GM20431 (cell line): ENCODE results near the gene PTMS.

ENCODE experiments used
- in situ Hi-C: fragments of 300-500 bp; cut with MseI, MboI; formaldehyde crosslinking; loops from one replicate; pipeline ENCODE4 v1.15.0; 2020; ENCODE audit warnings: low sequenced_read_pairs; ENCODE audit not compliant: unreplicated experiment

PTMS gene

DNA sequence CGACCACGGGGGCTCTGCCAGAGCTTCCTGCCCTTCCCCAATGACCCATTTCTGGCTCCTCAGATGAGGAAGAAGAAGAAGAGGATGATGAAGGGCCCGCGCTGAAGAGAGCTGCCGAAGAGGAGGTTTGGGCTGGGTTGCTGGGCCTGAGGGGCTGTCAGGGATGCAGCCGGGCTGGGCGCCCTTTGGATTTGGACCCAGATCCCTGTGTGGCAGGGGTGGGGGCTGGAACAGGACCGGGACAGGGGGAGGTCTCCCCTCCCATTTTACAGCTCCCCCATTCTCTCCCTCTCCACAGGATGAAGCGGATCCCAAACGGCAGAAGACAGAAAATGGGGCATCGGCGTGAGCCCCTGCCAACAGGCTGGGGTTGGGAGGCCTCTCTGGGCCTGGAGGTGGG is 3.9 kb downstream of the PTMS start:
- in situ Hi-C loops: no loop called here

DNA sequence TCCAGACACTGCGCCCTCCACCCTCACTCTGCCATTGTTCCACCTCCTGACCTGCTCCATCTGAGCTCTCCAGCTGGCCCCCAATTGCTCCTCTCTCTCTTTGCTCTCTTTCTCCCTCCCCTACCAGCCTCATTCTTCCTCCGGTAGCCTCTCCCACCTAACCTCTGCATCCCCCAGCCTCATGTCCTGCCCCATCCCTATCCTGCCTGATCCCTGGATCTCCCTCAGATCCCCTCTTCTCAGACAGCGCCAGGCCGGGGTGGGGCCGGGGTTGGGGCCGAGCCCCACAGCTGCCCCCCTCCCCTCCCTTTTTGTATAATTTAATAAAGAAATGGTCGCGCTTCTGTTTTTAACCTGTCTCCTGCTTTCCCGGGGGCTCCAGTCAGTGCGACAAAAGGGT is 4.4 kb downstream of the PTMS start:
- in situ Hi-C loops: no loop called here

DNA sequence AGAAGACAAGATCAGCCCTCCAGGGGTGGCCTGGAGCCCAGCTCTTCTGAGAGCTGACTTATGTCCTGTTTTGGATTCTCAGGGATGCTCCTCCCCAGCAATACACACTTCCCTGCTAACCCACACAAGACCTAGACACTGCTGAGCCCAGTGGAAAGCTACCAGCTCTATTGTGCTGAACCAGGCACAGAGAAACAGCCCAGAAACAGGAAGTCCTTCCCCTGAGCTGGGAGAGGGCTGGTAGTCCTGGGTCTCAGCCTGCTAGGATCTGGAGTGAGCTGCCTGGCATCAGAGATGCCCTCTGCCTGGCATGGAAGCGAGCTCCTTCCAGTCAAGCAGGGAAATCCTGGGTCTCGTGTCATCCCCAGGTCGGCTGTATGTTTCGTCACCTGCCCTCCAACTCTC is 4.9 kb downstream of the PTMS start:
- in situ Hi-C loops: no loop called here

DNA sequence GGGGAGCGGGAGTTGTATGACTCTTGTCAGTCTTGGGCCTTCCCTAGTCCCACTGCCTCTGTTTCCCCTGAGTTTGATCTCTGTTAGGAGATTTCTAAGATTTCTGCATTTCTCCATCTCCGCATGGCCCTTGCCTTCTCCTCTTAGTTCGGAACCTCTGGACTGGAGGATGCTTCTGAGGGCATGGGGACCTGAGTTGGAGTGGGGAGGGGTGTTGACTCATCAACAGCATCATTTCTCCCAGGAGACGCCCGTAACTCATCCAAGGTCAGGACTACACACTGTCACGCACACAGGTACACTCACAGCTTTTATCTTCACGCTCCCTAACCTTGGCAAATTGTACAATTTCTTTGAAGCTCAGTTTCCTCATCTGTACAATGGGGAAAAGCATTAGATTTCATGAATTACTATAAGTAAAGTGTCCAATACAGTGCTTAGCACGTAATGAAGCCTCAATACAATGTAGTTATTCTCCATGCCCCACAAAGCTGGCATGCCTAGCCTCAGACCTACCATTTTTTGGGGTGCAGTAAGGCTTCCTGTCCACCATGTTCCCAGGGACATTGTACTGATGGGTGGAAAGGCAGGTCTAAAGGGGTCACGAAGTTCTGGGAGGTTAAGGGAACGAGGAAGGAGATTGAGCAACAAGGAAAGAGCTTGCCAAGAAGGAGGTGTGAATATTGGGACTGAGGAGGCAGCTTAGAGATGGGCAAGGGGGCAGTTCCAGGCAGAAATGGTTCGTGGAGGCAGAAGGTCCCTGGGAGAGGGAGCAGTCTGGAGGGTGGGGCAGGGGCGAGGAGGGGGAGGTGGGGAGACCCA is 5.6 kb downstream of the PTMS start:
- in situ Hi-C loops: no loop called here

DNA sequence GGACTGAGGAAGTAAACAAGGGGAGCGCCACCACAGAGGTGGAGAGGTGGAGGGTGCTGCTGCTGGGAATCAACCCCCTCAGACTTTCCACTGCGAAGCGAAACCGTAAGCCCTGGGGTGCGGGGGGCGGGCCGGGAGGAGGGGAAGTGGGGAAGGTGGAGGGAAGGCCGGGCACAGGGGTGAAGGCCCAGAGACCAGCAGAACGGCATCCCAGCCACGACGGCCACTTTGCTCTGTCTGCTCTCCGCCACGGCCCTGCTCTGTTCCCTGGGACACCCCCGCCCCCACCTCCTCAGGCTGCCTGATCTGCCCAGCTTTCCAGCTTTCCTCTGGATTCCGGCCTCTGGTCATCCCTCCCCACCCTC is 6.2 kb downstream of the PTMS start, which contains the start of gene LAG3:
Gene LAG3 (plus strand): TSS at position 190 of the 365 bp plus-strand sequence. CDS start 333 bp downstream, outside the sequence.
- in situ Hi-C loops: no loop called here

DNA sequence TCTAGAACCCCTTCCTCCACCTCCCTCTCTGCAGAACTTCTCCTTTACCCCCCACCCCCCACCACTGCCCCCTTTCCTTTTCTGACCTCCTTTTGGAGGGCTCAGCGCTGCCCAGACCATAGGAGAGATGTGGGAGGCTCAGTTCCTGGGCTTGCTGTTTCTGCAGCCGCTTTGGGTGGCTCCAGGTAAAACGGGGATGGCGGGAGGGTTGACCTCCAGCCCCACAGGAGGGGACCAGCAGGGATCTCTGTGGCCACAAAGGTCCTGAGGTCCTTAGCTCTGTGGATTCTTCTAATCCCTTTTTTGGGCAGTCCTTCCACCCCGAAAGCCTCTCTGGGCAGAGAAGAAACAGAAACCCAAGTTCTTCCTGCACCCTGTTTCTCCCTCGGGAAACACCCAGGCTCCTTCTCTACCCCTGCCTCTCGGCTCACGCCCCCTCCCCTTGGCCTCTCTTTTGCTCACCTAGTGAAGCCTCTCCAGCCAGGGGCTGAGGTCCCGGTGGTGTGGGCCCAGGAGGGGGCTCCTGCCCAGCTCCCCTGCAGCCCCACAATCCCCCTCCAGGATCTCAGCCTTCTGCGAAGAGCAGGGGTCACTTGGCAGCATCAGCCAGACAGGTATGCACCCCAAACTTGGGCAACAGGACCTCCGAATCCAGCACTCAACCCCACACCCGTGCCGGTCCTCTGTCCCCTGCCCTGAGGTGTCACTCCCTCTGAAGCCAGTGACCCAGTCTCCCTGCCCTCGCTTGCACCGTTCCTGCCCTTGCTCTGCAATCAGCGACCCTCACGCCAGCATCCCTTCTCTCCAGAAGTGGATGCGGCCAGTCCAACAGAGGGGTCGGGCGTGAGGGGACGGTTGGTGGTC is 6.8 kb downstream of the PTMS start:
- in situ Hi-C loops: no loop called here

DNA sequence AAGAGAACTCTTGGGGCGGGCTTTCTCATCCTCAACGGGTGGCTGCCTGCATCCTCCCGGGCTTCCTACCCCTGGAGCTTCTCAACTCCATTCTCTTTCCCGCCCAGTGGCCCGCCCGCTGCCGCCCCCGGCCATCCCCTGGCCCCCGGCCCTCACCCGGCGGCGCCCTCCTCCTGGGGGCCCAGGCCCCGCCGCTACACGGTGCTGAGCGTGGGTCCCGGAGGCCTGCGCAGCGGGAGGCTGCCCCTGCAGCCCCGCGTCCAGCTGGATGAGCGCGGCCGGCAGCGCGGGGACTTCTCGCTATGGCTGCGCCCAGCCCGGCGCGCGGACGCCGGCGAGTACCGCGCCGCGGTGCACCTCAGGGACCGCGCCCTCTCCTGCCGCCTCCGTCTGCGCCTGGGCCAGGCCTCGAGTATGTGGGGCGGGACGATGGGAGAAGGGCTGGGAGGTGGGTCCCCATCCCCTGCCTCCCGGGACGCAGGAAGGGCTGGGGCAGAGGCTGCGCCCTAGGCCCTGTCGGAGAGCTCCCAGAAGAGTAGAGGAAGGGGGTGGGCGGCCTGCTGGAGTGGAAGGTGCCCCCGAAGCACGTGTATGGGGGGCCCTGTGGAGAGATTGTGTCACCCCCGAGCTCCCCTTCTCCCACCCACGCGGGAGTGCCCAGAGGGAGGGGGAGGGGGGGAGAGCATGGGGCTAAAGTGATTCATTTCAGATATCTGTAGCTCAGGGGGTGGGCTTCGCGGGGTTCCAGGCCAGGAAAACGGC is 7.6 kb downstream of the PTMS start:
- in situ Hi-C loops: no loop called here

DNA sequence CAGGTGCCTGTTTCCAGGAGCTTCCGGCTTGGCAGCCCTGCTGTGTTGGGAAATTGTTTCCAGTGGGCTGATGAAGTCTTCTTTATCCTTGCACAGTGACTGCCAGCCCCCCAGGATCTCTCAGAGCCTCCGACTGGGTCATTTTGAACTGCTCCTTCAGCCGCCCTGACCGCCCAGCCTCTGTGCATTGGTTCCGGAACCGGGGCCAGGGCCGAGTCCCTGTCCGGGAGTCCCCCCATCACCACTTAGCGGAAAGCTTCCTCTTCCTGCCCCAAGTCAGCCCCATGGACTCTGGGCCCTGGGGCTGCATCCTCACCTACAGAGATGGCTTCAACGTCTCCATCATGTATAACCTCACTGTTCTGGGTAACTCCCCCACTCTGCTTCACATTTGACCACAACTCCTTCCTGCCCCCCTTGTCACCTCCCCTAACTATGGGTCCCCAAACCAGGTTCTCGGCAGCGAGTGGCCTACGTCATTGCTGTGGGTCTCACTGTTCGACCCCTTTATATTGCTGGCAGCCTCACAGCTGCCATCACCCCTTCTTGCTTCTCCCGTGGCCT is 8.4 kb downstream of the PTMS start:
- in situ Hi-C loops: no loop called here

DNA sequence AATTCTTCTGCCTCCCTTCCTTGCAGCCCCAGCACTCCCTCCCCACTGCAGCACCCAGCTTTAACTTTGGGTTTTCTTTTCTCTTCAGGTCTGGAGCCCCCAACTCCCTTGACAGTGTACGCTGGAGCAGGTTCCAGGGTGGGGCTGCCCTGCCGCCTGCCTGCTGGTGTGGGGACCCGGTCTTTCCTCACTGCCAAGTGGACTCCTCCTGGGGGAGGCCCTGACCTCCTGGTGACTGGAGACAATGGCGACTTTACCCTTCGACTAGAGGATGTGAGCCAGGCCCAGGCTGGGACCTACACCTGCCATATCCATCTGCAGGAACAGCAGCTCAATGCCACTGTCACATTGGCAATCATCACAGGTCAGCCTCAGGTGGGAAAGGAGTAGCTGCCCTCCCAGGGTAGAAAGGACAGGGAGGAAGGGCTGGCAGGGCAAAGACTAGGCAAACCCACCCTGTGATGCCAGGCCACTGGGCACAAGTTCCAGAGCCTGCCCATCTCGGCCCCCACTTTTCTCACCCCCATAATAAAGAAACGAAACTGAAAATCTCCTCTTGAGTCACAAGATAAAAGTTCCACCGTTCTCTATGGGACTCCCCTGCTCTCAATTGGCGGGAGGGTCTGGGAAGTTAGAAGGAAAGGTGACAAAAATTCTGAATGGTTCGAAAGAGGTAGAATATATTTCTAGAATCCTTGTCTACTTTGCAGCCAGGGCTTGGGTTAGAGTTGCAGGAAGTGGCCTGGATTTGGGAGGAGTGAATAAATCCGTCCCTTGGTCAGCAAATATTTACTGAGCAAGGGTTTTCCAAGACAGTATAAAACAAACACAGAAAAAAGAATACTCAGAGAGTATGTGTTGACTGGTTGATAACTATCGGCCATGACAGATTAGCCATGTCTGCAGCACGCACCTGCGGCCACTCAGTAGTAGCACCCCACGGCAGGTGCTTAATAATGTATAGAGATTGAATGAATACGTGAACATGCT is 9.3 kb downstream of the PTMS start:
- in situ Hi-C loops: no loop called here

DNA sequence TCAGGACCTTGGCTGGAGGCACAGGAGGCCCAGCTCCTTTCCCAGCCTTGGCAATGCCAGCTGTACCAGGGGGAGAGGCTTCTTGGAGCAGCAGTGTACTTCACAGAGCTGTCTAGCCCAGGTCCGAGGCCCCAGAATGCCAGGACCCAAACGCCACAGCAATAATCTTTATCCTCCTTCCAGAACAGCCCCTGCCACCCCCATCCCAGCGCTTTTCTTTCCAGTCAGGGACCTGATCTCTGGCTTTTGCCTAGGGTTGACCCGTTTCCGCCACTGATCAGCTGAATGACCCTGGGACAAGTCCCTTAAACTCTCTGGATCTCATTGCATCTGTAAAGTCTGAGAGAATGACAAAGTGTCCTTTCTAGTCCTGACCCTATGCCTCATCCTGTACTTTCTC is 11.2 kb downstream of the PTMS start:
- in situ Hi-C loops: no loop called here

DNA sequence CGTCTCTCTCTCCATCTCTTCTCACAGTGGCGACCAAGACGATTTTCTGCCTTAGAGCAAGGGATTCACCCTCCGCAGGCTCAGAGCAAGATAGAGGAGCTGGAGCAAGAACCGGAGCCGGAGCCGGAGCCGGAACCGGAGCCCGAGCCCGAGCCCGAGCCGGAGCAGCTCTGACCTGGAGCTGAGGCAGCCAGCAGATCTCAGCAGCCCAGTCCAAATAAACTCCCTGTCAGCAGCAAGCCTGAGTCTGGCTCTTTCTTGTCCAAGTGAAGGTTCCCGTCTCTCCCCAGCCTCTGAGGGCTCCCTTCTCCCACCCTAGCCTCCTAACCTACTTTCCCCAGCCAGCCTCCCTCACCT is 12.0 kb downstream of the PTMS start:
- in situ Hi-C loops: no loop called here

DNA sequence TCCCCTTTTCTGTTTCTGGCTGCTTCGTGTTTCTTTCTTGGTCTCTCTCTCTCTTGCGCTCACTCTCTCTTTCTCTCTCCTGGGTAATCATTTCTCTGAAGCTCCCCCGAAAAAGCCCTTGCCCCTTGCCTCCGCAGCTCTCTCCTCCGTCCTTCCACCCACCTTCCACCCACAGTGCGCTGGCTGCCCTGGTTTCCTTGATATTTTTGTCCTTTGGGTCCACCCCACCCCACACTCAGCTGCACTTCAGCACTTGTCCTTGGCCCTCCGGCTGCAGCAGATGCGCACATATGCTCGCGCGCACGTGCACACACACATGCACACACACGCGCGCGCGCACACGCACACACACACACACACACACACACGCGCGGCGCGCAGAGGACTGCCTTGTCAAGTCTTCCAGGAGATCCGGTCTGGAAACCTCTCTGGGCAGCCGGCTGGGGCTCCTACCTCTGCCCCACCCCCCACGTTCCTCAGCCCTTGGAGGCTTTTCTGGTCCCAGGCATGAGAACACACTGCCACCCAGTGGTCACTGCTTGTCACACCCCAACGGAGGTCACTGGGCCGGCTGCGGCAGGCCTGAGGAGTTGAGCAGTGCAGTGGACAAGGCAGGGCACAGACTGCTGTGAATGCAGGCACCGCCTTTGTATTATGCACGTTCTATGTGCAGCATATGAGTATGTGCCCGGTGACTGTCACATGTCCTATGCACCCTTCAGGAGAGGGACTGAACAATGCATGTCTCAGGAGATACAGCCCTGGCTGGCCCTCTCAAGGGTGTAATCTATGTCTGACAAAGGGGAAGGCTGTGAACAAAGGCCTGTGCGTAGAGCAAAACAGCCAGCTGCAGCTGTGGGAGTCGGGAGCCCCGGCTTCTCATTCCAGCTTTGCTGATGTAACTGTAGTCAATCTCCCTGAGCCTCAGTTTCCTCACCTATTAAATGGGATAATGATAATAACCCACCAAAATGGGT is 12.7 kb downstream of the PTMS start:
- in situ Hi-C loops: no loop called here

DNA sequence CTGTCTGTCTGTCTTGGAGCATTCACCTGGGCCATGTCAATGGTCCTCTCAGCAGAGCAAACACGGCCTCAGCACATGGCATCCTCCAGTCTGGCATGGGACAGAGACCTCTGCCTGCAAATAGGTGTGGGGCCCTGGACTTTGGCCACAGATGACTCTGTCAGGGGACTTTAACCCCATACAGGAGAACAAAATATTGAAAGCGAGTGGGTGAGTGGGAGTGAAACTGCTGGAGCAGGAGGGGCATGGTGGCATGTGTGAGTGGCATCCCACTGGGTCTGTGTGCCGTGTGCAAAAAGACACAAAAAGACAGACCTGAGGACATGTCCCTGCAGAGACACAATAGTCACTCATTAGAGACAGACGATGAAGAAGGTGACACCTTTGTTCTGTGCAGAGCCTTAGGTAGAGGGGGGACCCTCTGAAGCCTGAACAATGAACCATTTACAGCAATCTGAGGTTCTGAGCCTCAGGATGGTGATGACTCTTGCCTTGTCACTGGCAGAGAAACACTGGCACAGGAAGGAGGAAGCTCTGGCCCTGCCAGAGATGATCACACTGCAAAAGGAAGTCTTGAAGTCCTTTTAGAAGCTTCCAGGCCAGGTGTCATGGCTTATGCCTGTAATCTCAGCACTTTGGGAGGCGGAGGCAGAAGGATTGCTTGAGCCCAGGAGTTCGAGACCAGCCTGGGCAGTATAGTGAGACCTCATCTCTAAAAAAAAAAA is 13.7 kb downstream of the PTMS start:
- in situ Hi-C loops: no loop called here

DNA sequence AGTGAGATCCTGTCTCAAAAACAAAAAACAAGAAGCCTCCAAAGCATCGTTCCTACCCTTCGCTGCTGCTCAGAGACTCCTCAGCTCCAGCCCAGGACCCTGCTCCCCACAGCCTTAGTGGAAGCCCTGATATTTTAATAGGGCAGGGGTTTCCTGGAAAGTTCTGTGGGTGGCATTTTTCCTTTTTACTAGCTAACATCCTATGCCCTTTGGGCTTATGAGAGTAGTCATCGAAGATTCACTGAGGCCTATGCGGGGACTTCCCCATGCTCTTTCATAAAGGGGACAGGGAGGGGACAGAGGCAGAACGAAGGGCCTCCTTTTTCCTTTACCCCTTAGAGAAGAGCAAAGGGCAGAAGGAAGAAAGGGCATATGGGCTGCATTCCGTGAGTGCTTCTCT is 14.4 kb downstream of the PTMS start:
- in situ Hi-C loops: no loop called here

DNA sequence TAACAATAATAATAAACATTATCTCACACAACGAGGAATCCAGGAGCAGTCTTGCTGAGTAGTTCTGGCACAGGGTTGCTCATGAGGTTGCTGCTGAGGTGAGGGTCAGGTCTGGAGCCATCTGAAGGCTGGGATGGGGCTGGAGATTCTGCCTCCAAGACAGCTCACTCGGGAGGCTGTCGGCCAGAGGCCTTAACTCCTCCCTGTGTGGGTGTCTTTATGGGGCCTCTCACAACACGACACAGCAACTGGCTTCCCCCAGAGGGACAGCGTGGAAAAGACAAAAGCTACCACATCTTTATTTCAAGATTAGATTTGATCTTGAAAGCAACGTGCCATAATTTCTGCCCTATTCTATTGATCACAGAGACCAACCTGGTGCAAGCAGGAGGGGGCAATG is 16.0 kb downstream of the PTMS start:
- in situ Hi-C loops: no loop called here

DNA sequence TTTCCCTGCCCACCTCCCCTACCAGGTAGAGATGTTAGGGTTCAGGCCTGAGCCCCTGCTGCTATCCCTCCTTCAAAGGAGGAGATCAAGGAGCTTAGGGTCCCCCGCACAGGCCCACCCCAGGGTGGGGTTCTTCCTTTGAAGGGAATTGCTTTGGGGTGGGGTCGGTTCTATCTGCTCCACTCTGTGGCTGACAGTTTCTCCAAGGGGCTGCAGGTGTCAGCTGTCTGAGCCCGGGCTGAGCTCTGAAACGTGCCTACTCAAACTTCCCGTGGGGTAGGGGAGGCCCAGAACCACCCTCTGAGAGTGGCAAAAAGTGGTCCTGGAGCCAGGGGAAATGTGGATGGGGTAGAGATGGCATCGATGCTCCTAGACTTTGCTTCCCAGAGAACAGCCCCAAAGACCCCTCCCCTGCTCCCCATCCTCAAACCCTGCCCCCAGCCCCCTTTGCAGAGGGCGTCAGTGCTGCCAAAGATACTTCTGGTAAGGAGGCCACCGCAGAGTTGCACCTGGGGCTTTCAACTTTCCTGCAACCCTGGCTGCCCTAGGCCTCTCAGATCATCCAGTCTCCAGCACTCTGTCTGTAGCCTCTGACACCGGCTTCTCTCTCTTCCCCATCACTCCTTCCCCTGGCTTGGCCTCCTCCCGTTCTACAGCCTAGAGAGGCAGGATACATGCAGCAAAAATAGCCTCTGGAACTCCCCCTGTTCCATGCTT is 16.8 kb downstream of the PTMS start:
- in situ Hi-C loops: no loop called here

DNA sequence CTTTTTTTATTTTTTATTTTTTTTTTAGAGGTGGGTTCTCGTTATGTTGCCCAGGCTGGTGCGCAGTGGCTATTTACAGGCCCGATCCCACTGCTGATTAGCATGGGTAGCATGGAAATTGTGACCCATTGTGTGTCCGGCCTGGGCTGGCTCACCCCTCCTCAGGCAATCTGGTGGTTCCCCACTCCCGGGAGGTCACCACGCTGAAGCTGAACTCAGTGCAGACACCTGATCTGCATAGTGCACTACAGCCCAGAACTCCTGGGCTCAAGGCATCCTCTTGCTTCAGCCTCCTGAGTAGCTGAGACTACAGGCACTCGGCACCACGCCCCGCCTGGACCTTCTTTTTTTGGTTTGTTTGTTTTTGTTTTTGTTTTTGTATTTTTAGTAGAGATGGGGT is 17.7 kb downstream of the PTMS start:
- in situ Hi-C loops: no loop called here
